Immature natural killer cell (primary cell): ENCODE data around the gene RAB28. TPM values are rescaled to one million over a fixed set of nuclear protein-coding genes. Genes with fewer than 3 reads are reported as not detected.

Source experiments
- DNase-seq, 3 donors: peaks; one replicate each; pipeline ENCODE4 v3.0.0; 2022; ENCODE audit warnings: mixed read lengths in 1 of 3
- H3K27ac Mint-ChIP-seq, 6 donors: one replicate each; pipeline ENCODE4 v1.8.0; 2020; ENCODE audit warnings: mixed read lengths in 6 of 6, mild to moderate bottlenecking in 5 of 6, inconsistent platforms in 4 of 6, moderate library complexity in 3 of 6
- H3K27me3 Mint-ChIP-seq, 3 donors: one replicate each; pipeline ENCODE4 v1.8.0; 2020 to 2021; ENCODE audit warnings: low read depth in 3 of 3, mild to moderate bottlenecking in 3 of 3, mixed read lengths in 3 of 3, moderate library complexity in 3 of 3, inconsistent platforms in 1 of 3
- H3K36me3 Mint-ChIP-seq, 3 donors: one replicate each; pipeline ENCODE4 v1.8.0; 2020; ENCODE audit warnings: mixed read lengths in 3 of 3, inconsistent platforms in 2 of 3, mild to moderate bottlenecking in 2 of 3
- H3K4me1 Mint-ChIP-seq, 2 donors: one replicate each; pipeline ENCODE4 v1.8.0; 2020; ENCODE audit warnings: inconsistent platforms in 2 of 2, mild to moderate bottlenecking in 2 of 2, mixed read lengths in 2 of 2, moderate library complexity in 1 of 2
- H3K4me3 Mint-ChIP-seq, 5 donors: one replicate each; pipeline ENCODE4 v1.8.0; 2020; ENCODE audit warnings: mild to moderate bottlenecking in 5 of 5, mixed read lengths in 5 of 5, inconsistent platforms in 3 of 5, moderate library complexity in 3 of 5
- H3K9me3 Mint-ChIP-seq, 6 donors: one replicate each; pipeline ENCODE4 v1.8.0; 2020; ENCODE audit warnings: mild to moderate bottlenecking in 6 of 6, mixed read lengths in 6 of 6, inconsistent platforms in 4 of 6, moderate library complexity in 3 of 6
- polyA plus RNA-seq, 3 donors: library from polyadenylated mRNA; unstranded; fragments of 300-500 nt; fragmentation: Illumina TruSeq; gene quantifications; one replicate each; pipeline ENCODE4 v1.2.3, GENCODE V29; 2021

RAB28 gene
- polyA plus RNA-seq, 3 donors from 2014 or later: 16.8 to 25.2 (median 20.7) TPM

DNA sequence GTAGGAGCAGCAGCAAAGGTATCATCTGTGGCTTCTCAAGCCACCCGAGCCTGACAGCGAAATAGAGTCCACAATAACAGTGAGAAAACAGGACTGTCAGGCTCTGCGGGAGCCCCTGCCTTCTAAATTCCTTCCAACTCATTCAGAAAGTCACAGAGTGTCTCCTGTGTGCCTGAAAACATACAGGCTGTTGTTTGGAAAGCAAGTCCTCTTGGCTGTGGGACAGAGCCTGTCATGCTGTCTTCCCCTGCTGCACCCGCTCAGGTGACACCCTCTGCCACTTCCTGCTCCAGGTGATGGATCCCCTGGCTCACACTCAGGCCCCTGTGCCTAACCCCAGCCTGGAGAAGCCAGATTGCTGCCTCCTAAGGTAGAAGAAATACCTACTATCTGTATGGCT is 152.3 kb downstream of the RAB28 start:
- H3K4me3 Mint-ChIP-seq: no peak overlapping the region
- peaks cover 12 to 22% (median 18%) of the 10 kb centered on the region in 3 donors for H3K36me3 Mint-ChIP-seq
- no peak overlapping the region for H3K27ac Mint-ChIP-seq
- no peak for DNase-seq
- peaks cover 0 to 1% (median 0%) of the 10 kb centered on the region in 3 donors for H3K27me3 Mint-ChIP-seq
- no peaks in the 10 kb centered on the region for H3K4me1 Mint-ChIP-seq
- peaks cover 0 to 3% (median 0%) of the 10 kb centered on the region in 6 donors for H3K9me3 Mint-ChIP-seq

DNA sequence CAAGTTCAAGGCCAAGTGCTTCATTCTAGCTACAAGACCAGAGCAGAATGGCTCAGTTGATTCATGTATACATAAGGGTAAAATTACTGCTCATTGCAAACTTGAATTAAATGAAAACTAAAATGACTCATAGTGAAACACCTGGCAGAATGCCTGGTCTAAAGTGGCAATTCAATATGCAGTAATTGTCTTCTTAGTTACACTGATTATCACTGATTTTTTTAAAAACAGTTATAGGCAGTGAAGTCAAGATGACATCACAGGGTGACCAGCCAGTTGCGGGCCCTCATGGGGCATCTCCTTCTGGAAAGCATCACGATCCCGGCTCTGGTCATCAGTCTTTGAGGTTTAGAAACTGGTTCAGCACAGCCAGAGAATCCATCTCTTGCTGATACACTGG is 154.2 kb downstream of the RAB28 start:
- H3K27ac Mint-ChIP-seq: no peak overlapping the region
- no peak for DNase-seq
- peaks cover 13 to 27% (median 15%) of the 10 kb centered on the region in 3 donors for H3K36me3 Mint-ChIP-seq
- H3K4me1 Mint-ChIP-seq: no peaks in the 10 kb centered on the region
- H3K9me3 Mint-ChIP-seq: peaks cover 0 to 5% (median 0%) of the 10 kb centered on the region in 6 donors
- H3K4me3 Mint-ChIP-seq: no peak overlapping the region
- H3K27me3 Mint-ChIP-seq: peaks cover 0 to 1% (median 0%) of the 10 kb centered on the region in 3 donors

DNA sequence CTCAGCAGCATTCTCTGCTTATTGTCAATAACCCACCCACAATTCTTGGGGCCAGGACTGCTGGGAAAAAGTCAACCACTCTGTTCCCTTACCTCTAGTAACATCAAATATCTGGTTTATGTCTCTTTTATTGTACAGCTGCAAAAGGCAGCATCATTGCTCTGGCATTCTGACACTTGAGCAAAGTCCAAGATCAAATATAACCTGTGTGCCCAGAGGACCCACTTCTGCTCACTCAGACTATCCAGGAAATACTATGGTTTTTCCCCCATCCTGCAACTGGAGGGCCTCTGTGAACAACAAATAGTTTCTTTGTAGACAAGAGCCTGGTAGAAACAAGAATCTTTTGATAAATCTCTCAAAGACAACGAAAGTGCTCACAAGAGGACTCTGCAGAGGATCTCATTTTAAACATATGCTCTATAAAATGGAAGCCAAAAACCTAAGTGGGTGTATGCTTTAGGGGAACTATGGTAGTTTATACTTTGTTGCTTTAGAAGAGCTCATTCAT is 154.7 kb downstream of the RAB28 start:
- Mint-ChIP-seq H3K27me3 (peaks cover 0 to 1% (median 0%) of the 10 kb centered on the region in 3 donors), H3K4me3 (no peak overlapping the region)

DNA sequence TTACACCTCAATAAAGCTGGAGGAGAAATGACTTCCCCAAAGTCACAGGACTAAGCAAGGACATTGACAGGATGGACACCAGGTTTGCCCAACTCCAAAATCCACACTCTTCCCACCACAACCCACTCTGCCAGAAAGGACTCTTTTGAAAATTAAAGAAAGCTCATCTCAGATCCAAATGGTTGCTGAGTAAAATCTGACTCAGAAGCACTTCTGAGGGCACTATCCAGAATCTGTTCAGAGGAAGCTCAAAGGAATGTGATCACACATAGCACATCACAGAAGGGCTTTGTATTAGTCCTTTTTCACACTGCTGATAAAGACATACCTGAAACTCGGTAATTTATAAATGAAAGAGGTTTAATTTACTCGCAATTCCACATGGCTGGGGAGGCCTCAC is 155.5 kb downstream of the RAB28 start:
- DNase-seq: no peak
- Mint-ChIP-seq H3K27ac (no peak overlapping the region), H3K27me3 (peaks cover 0 to 1% (median 0%) of the 10 kb centered on the region in 3 donors), H3K36me3 (peaks cover 13 to 25% (median 19%) of the 10 kb centered on the region in 3 donors), H3K4me3 (no peak overlapping the region), H3K9me3 (peaks cover 0 to 8% (median 0%) of the 10 kb centered on the region in 6 donors), H3K4me1 (no peaks in the 10 kb centered on the region)

More for the DNA sequence above, 154.7 kb downstream of the RAB28 start:
- no peak for DNase-seq
- Mint-ChIP-seq H3K9me3 (peaks cover 0 to 8% (median 0%) of the 10 kb centered on the region in 6 donors), H3K27ac (no peak overlapping the region), H3K36me3 (peaks cover 13 to 28% (median 20%) of the 10 kb centered on the region in 3 donors), H3K4me1 (no peaks in the 10 kb centered on the region)

DNA sequence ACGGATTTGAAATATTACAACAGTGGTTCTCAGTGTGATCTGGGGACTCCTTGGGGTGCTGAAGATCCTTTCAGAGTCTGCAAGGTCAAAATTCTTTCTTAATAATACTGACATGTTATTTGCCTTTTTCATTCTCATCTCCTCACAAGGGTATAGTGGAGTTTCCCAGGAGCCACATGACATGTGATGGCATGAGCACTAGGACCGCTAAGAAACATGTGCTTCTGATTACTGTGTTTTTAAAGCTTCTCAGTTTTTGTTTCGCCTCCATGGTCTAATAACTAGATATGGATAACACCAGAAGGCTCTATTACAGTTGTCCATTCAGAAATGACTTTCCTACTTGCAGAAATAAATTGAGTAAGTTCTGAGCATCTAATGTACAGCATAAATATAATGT is 156.1 kb downstream of the RAB28 start:
- no peak for DNase-seq
- Mint-ChIP-seq H3K36me3 (peaks cover 9 to 20% (median 15%) of the 10 kb centered on the region in 3 donors), H3K9me3 (peaks cover 0 to 8% (median 0%) of the 10 kb centered on the region in 6 donors), H3K27ac (no peak overlapping the region), H3K4me1 (no peaks in the 10 kb centered on the region), H3K4me3 (no peak overlapping the region), H3K27me3 (peaks cover 0 to 1% (median 0%) of the 10 kb centered on the region in 3 donors)

DNA sequence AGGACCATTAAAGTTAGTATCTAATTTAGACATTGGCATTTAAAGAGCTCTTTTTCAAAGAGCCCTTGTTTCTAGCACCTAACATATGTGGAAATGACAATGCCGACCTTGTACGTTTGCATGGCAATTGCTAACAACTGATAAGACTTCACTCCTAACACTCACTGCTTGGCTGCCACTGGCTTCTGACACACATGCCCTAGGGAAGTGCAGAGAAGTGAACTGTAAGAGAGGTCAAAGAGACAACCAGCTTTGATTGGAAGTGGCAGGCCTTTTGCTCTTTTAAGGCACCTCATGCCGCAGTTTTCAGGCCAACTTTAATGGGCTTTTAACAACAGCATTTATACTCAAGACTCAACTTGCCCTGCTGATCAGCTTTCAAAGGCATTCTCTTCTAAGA is 158.4 kb downstream of the RAB28 start:
- no peak overlapping the region for H3K4me3 Mint-ChIP-seq
- H3K27me3 Mint-ChIP-seq: peaks cover 0 to 1% (median 0%) of the 10 kb centered on the region in 3 donors
- H3K36me3 Mint-ChIP-seq: peaks cover 15 to 20% (median 18%) of the 10 kb centered on the region in 3 donors
- peaks cover 1 to 15% (median 7%) of the 10 kb centered on the region in 6 donors for H3K9me3 Mint-ChIP-seq
- no peak overlapping the region for H3K27ac Mint-ChIP-seq
- no peaks in the 10 kb centered on the region for H3K4me1 Mint-ChIP-seq
- no peak for DNase-seq

DNA sequence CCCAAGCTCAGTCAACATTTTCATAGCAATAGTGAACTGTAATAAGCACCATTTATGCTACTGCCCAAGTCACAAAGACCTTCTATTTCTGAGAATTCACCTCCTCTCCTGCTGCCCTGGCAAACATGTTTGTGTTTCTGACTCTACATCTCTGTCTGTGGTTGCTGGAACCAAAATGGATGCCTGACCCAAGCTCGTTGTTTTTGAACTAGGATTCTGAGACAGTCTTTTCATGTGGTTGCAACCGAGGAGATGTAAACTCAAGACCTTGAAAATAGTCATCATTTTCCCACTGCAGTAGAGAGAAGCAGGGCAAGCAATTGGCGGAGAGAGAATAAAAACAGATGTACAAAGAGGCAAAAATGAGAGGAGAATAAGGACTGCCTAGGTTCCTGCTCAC is 160.2 kb downstream of the RAB28 start:
- H3K27me3 Mint-ChIP-seq: peaks cover 0 to 1% (median 0%) of the 10 kb centered on the region in 3 donors
- H3K27ac Mint-ChIP-seq: no peak overlapping the region
- peaks cover 1 to 18% (median 8%) of the 10 kb centered on the region in 6 donors for H3K9me3 Mint-ChIP-seq
- no peaks in the 10 kb centered on the region for H3K4me1 Mint-ChIP-seq
- peaks cover 10 to 20% (median 18%) of the 10 kb centered on the region in 3 donors for H3K36me3 Mint-ChIP-seq
- no peak for DNase-seq
- no peak overlapping the region for H3K4me3 Mint-ChIP-seq

DNA sequence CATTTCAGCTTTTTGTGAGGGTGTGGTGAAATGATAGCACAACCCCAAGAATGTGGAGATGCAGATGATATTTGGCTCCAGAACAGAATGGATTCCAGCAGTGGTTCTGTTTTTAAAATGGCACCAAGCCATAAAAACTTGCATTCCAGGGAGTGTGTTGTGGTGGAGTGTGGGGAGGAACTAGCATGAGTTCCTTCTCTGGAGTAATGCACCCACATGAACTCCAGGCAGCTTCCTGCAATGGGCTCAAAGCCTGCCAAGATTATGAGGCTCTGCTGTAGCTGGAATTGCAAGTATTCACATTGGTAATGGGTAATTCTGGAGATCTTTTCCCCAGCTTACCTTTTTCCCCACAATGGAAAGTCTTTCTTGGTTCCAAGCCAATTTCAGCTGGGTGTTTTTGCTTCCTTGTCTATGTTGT is 161.4 kb downstream of the RAB28 start:
- no peak overlapping the region for H3K4me3 Mint-ChIP-seq
- no peak for DNase-seq
- H3K4me1 Mint-ChIP-seq: no peaks in the 10 kb centered on the region
- peaks cover 1 to 17% (median 8%) of the 10 kb centered on the region in 6 donors for H3K9me3 Mint-ChIP-seq
- no peak overlapping the region for H3K27ac Mint-ChIP-seq
- peaks cover 0 to under 1% (median 0%) of the 10 kb centered on the region in 3 donors for H3K27me3 Mint-ChIP-seq
- H3K36me3 Mint-ChIP-seq: peaks cover 10 to 20% (median 13%) of the 10 kb centered on the region in 3 donors

Other genes with a start within 250 kb of the RAB28 start
- not detected for gene NKX3-2, start 60.2 kb upstream of the RAB28 start, polyA plus RNA-seq
- 1 to 10 TPM in 2 of 3 donors, under 1 TPM in 1; 0.63 to 6.3 (median 1.9) TPM for gene BOD1L1, start 143.4 kb upstream of the RAB28 start, polyA plus RNA-seq